ENCODE results near the gene SIN3A. TPM values are rescaled to one million over a fixed set of nuclear protein-coding genes. Genes with fewer than 3 reads are reported as not detected.

Gene SIN3A
- total RNA-seq, 1 experiment from 2014 or later = 29.7 TPM

GRCh38 chr15:75380773-75381172 is 70.7 kb downstream of the SIN3A start:
- DNase-seq (ENCODE audit: low read depth) = no peak

GRCh38 chr15:75371901-75372688 is 79.4 kb downstream of the SIN3A start:
- DNase-seq (ENCODE audit: low read depth) = no peak

- DNase-seq (ENCODE audit: low read depth) = no peak
Observed at GRCh38 chr15:75371486-75371885, 80.0 kb downstream of the SIN3A start.

- DNase-seq (ENCODE audit: low read depth) = no peak
Observed at GRCh38 chr15:75369897-75370581, 81.5 kb downstream of the SIN3A start.

GRCh38 chr15:75368689-75369239 is 82.7 kb downstream of the SIN3A start:
- DNase-seq (ENCODE audit: low read depth) = no peak

GRCh38 chr15:75367913-75368688 is 83.4 kb downstream of the SIN3A start, which contains the start of gene MAN2C1:
Gene MAN2C1 (minus strand): TSS chr15:75368607. CDS start chr15:75368583, 24 bp downstream.
- DNase-seq (ENCODE audit: low read depth) = peak; percentile 94

- no peak for DNase-seq (ENCODE audit: low read depth)
Observed at GRCh38 chr15:75367406-75367912, 84.0 kb downstream of the SIN3A start.

- DNase-seq (ENCODE audit: low read depth) = no peak
Observed at GRCh38 chr15:75367006-75367405, 84.5 kb downstream of the SIN3A start.

GRCh38 chr15:75366163-75366562 is 85.3 kb downstream of the SIN3A start:
- DNase-seq (ENCODE audit: low read depth) = no peak

- DNase-seq (ENCODE audit: low read depth) = no peak
Observed at GRCh38 chr15:75364881-75365280, 86.6 kb downstream of the SIN3A start.

- DNase-seq (ENCODE audit: low read depth) = no peak
Observed at GRCh38 chr15:75363786-75364185, 87.7 kb downstream of the SIN3A start.

- DNase-seq (ENCODE audit: low read depth) = no peak
Observed at GRCh38 chr15:75362642-75363249, 88.7 kb downstream of the SIN3A start.

- no peak for DNase-seq (ENCODE audit: low read depth)
Observed at GRCh38 chr15:75361989-75362641, 89.4 kb downstream of the SIN3A start.

- no peak for DNase-seq (ENCODE audit: low read depth)
Observed at GRCh38 chr15:75361361-75361988, 90.0 kb downstream of the SIN3A start.

- DNase-seq (ENCODE audit: low read depth) = no peak
Observed at GRCh38 chr15:75360856-75361255, 90.6 kb downstream of the SIN3A start.

- DNase-seq (ENCODE audit: low read depth) = no peak
Observed at GRCh38 chr15:75360391-75360790, 91.1 kb downstream of the SIN3A start.

- DNase-seq (ENCODE audit: low read depth) = no peak
Observed at GRCh38 chr15:75359537-75360250, 91.8 kb downstream of the SIN3A start.

- DNase-seq (ENCODE audit: low read depth) = no peak
Observed at GRCh38 chr15:75358771-75359536, 92.5 kb downstream of the SIN3A start.

All from RPMI7951 (cell line).